GM23338 (cell line): ENCODE measurements around the gene SLC30A1.

Experiments used
- EZH2 ChIP-seq: fragments of 200-600 bp; sonication (generic); IDR thresholded peaks from one replicate; pipeline ENCODE4 v1.8.0; 2017; ENCODE audit warnings: antibody characterized with exemption, mild to moderate bottlenecking, low read depth; ENCODE audit not compliant: unreplicated experiment
- TF ChIP-seq, protein P1 (sequence below), 2 experiments: fragments of 200-600 bp in 1 of 2; sonication (generic) in 1 of 2; conservative IDR thresholded peaks; 2 replicates each; pipeline versions ENCODE4 v1.5.1 to v1.6.1; 2016 to 2017; ENCODE audit warnings: antibody characterized with exemption in 2 of 2, low read depth in 2 of 2, mild to moderate bottlenecking in 2 of 2, moderate library complexity in 1 of 2
- TF ChIP-seq, protein P2 (sequence below): IDR thresholded peaks from one replicate; pipeline ENCODE4 v1.6.1; 2018; ENCODE audit warnings: antibody characterized with exemption; ENCODE audit not compliant: unreplicated experiment

DNA sequence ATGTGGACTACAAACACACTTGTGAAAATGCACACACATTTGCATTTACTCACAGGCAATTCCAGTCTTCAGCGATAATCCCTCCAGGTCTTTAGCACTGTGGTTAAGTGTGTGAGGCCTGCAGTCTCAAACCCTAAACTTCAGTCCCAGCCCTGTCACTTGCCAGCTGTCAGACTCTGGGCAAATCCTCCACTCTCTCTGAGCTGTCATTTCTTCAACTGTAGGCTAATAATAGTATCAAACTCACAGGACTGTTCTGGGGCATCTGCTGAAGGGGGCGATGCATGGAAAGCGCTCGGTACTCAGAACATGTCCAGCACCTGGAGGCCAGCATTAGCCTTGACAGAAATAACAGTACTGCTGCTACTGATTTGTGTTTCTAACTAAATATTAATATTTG is 48.3 kb upstream of the SLC30A1 start:
- TF ChIP-seq, protein P1, sequence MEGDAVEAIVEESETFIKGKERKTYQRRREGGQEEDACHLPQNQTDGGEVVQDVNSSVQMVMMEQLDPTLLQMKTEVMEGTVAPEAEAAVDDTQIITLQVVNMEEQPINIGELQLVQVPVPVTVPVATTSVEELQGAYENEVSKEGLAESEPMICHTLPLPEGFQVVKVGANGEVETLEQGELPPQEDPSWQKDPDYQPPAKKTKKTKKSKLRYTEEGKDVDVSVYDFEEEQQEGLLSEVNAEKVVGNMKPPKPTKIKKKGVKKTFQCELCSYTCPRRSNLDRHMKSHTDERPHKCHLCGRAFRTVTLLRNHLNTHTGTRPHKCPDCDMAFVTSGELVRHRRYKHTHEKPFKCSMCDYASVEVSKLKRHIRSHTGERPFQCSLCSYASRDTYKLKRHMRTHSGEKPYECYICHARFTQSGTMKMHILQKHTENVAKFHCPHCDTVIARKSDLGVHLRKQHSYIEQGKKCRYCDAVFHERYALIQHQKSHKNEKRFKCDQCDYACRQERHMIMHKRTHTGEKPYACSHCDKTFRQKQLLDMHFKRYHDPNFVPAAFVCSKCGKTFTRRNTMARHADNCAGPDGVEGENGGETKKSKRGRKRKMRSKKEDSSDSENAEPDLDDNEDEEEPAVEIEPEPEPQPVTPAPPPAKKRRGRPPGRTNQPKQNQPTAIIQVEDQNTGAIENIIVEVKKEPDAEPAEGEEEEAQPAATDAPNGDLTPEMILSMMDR (conservative IDR thresholded peaks at IDR 0.05; ENCODE audit: low read depth in 2 of 2), result no peak
- TF ChIP-seq EZH2, result no peak
- TF ChIP-seq, protein P2, sequence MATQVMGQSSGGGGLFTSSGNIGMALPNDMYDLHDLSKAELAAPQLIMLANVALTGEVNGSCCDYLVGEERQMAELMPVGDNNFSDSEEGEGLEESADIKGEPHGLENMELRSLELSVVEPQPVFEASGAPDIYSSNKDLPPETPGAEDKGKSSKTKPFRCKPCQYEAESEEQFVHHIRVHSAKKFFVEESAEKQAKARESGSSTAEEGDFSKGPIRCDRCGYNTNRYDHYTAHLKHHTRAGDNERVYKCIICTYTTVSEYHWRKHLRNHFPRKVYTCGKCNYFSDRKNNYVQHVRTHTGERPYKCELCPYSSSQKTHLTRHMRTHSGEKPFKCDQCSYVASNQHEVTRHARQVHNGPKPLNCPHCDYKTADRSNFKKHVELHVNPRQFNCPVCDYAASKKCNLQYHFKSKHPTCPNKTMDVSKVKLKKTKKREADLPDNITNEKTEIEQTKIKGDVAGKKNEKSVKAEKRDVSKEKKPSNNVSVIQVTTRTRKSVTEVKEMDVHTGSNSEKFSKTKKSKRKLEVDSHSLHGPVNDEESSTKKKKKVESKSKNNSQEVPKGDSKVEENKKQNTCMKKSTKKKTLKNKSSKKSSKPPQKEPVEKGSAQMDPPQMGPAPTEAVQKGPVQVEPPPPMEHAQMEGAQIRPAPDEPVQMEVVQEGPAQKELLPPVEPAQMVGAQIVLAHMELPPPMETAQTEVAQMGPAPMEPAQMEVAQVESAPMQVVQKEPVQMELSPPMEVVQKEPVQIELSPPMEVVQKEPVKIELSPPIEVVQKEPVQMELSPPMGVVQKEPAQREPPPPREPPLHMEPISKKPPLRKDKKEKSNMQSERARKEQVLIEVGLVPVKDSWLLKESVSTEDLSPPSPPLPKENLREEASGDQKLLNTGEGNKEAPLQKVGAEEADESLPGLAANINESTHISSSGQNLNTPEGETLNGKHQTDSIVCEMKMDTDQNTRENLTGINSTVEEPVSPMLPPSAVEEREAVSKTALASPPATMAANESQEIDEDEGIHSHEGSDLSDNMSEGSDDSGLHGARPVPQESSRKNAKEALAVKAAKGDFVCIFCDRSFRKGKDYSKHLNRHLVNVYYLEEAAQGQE, result no peak
